ENCODE data around the gene DCTN3.

The DCTN3 gene

GRCh38 chr9:34620061-34620994 is at the start of gene DCTN3:
Gene DCTN3, minus strand, starts transcription at chr9:34620495. Its CDS starts 31 bp downstream, at chr9:34620464.
- no peaks in the 10 kb centered on the region for H3K9me3 ChIP-seq (ENCODE audit: insufficient read depth, low read depth, low read length)
- no peaks in the 10 kb centered on the region for H3F3A ChIP-seq (ENCODE audit: low read depth)
- H3K4me2 ChIP-seq (ENCODE audit: low read depth, low read length, poor library complexity, severe bottlenecking), result peak within 1 kb of the TSS; percentile 84
- TF ChIP-seq EZH2phosphoT487 (IDR thresholded peaks at IDR 0.05; ENCODE audit: borderline replicate concordance), result no peak
- no peak for TF ChIP-seq CTCF (conservative IDR thresholded peaks at IDR 0.05; ENCODE audit: low read length)
- peak within 1 kb of the TSS; percentile 90 for H3K9ac ChIP-seq (ENCODE audit: low read depth, low read length, poor library complexity, severe bottlenecking)
- H4K20me1 ChIP-seq (ENCODE audit: insufficient read depth, low read length, poor library complexity, severe bottlenecking), result no peaks in the 10 kb centered on the region
- peaks cover 13% of the 10 kb centered on the region for H3K27me3 ChIP-seq (ENCODE audit: insufficient read depth, low read length, poor library complexity, severe bottlenecking)
- no peaks in the 10 kb centered on the region; the same call in 1 of the 2 replicates for H3K36me3 ChIP-seq (ENCODE audit: insufficient read depth, low read length)
- H2AFZ ChIP-seq (ENCODE audit: low read length), result peak within 1 kb of the TSS; percentile 95
- H3K4me1 ChIP-seq (ENCODE audit: insufficient read depth, low read length, poor library complexity, severe bottlenecking), result peaks cover 16% of the 10 kb centered on the region
- peak within 1 kb of the TSS; percentile 88 for H3K4me3 ChIP-seq (ENCODE audit: low read length, poor library complexity, severe bottlenecking)
- no peaks in the 10 kb centered on the region for H3K9me2 ChIP-seq (replicated peaks; ENCODE audit: low read depth, low read length)
- peaks cover 13% of the 10 kb centered on the region; the same call in 1 of the 2 replicates for H3K79me2 ChIP-seq (ENCODE audit: insufficient read depth, low read length)

GRCh38 chr9:34665381-34666250 is 45.3 kb upstream of the DCTN3 start:
- H3K79me2 ChIP-seq (ENCODE audit: insufficient read depth, low read length), result no peaks in the 10 kb centered on the region
- peak overlapping the region; percentile 76 for H2AFZ ChIP-seq (ENCODE audit: low read length)
- H4K20me1 ChIP-seq (ENCODE audit: insufficient read depth, low read length, poor library complexity, severe bottlenecking), result no peaks in the 10 kb centered on the region
- peaks cover 7% of the 10 kb centered on the region for H3K4me1 ChIP-seq (ENCODE audit: insufficient read depth, low read length, poor library complexity, severe bottlenecking)
- TF ChIP-seq EZH2phosphoT487 (IDR thresholded peaks at IDR 0.05; ENCODE audit: borderline replicate concordance) (no peak), CTCF (conservative IDR thresholded peaks at IDR 0.05; ENCODE audit: low read length) (no peak)
- H3F3A ChIP-seq (ENCODE audit: low read depth), result no peaks in the 10 kb centered on the region
- H3K9ac ChIP-seq (ENCODE audit: low read depth, low read length, poor library complexity, severe bottlenecking), result peak overlapping the region; percentile 43
- H3K9me2 ChIP-seq (replicated peaks; ENCODE audit: low read depth, low read length), result no peaks in the 10 kb centered on the region
- H3K4me2 ChIP-seq (ENCODE audit: low read depth, low read length, poor library complexity, severe bottlenecking), result peak overlapping the region; percentile 62
- no peaks in the 10 kb centered on the region for H3K36me3 ChIP-seq (ENCODE audit: insufficient read depth, low read length)
- H3K9me3 ChIP-seq (ENCODE audit: insufficient read depth, low read depth, low read length), result no peaks in the 10 kb centered on the region
- peak overlapping the region; percentile 66 for H3K4me3 ChIP-seq (ENCODE audit: low read length, poor library complexity, severe bottlenecking)
- H3K27me3 ChIP-seq (ENCODE audit: insufficient read depth, low read length, poor library complexity, severe bottlenecking), result no peaks in the 10 kb centered on the region

GRCh38 chr9:34665067-34665380 is 44.7 kb upstream of the DCTN3 start:
- Histone ChIP-seq H3K9me2 (replicated peaks; ENCODE audit: low read depth, low read length) (no peaks in the 10 kb centered on the region), H3F3A (ENCODE audit: low read depth) (no peaks in the 10 kb centered on the region), H3K27me3 (ENCODE audit: insufficient read depth, low read length, poor library complexity, severe bottlenecking) (no peaks in the 10 kb centered on the region), H3K4me3 (ENCODE audit: low read length, poor library complexity, severe bottlenecking) (peak overlapping the region; percentile 66), H3K36me3 (ENCODE audit: insufficient read depth, low read length) (no peaks in the 10 kb centered on the region), H3K4me2 (ENCODE audit: low read depth, low read length, poor library complexity, severe bottlenecking) (peak overlapping the region; percentile 62), H3K9ac (ENCODE audit: low read depth, low read length, poor library complexity, severe bottlenecking) (peak overlapping the region; percentile 43), H4K20me1 (ENCODE audit: insufficient read depth, low read length, poor library complexity, severe bottlenecking) (no peaks in the 10 kb centered on the region), H3K9me3 (ENCODE audit: insufficient read depth, low read depth, low read length) (no peaks in the 10 kb centered on the region), H3K79me2 (ENCODE audit: insufficient read depth, low read length) (no peaks in the 10 kb centered on the region), H2AFZ (ENCODE audit: low read length) (peak overlapping the region; percentile 76), H3K4me1 (ENCODE audit: insufficient read depth, low read length, poor library complexity, severe bottlenecking) (peaks cover 7% of the 10 kb centered on the region)
- TF ChIP-seq EZH2phosphoT487 (IDR thresholded peaks at IDR 0.05; ENCODE audit: borderline replicate concordance) (no peak), CTCF (conservative IDR thresholded peaks at IDR 0.05; ENCODE audit: low read length) (no peak)
